Stimulated activated naive B cell treated with anti-CD40 and anti-IgM and Interleukin-4, amounts not matched to agents 10 μg/mL and 1 μg/mL and 100 μg/mL, for 72 hours (primary cell): Measurements from ENCODE around the gene RNF186.
"Not testable (repeated sequence)": the region's sequence is repeated elsewhere in the genome, so short reads cannot be mapped to it uniquely, and the experiment has no call there.

Experiments
- ATAC-seq, 2 donors: fragments of 150-1000 bp; cut with Tn5 transposase; replicated peaks; 2 replicates each; pipeline ENCODE4 v1.10.0; 2021; ENCODE audit warnings: moderate library complexity in 1 of 2
- DNase-seq: peaks from one replicate; pipeline ENCODE4 v3.0.0; 2021
- H3K27ac Mint-ChIP-seq: one replicate; pipeline ENCODE4 v1.8.0; 2022; ENCODE audit warnings: mild to moderate bottlenecking, mixed read lengths
- H3K27me3 Mint-ChIP-seq, 2 donors: one replicate each; pipeline ENCODE4 v1.8.0; 2022; ENCODE audit warnings: mixed read lengths in 2 of 2
- H3K36me3 Mint-ChIP-seq, 2 donors: one replicate each; pipeline ENCODE4 v1.8.0; 2022; ENCODE audit warnings: mixed read lengths in 2 of 2, mild to moderate bottlenecking in 1 of 2
- H3K4me1 Mint-ChIP-seq, 2 donors: one replicate each; pipeline ENCODE4 v1.8.0; 2022; ENCODE audit warnings: mixed read lengths in 2 of 2, mild to moderate bottlenecking in 1 of 2
- H3K4me3 Mint-ChIP-seq, 2 donors: one replicate each; pipeline ENCODE4 v1.8.0; 2022; ENCODE audit warnings: mild to moderate bottlenecking in 2 of 2, mixed read lengths in 2 of 2, moderate library complexity in 1 of 2
- H3K9me3 Mint-ChIP-seq, 2 donors: one replicate each; pipeline ENCODE4 v1.8.0; 2022; ENCODE audit warnings: mixed read lengths in 2 of 2, mild to moderate bottlenecking in 1 of 2

The RNF186 gene

GRCh38 chr1:19845555-19845954, 30.5 kb upstream of the RNF186 start:
- no peak overlapping the region for H3K4me3 Mint-ChIP-seq
- DNase-seq: no peak
- H3K36me3 Mint-ChIP-seq: no peaks in the 10 kb centered on the region
- no peaks in the 10 kb centered on the region for H3K9me3 Mint-ChIP-seq
- no peak for ATAC-seq
- peaks cover 30 to 39% of the 10 kb centered on the region in 2 donors for H3K27me3 Mint-ChIP-seq
- no peak overlapping the region for H3K27ac Mint-ChIP-seq
- peaks cover 0 to 1% of the 10 kb centered on the region in 2 donors for H3K4me1 Mint-ChIP-seq

- no peak for ATAC-seq
- Mint-ChIP-seq H3K4me1 (peaks cover under 1 to 7% of the 10 kb centered on the region in 2 donors), H3K4me3 (no peak overlapping the region), H3K27ac (no peak overlapping the region), H3K36me3 (no peaks in the 10 kb centered on the region), H3K9me3 (no peaks in the 10 kb centered on the region), H3K27me3 (peaks cover 31 to 41% of the 10 kb centered on the region in 2 donors)
- DNase-seq: no peak
Measured at GRCh38 chr1:19844731-19845495, 29.8 kb upstream of the RNF186 start.

- Mint-ChIP-seq H3K4me1 (peaks cover 5 to 9% of the 10 kb centered on the region in 2 donors), H3K4me3 (no peak overlapping the region), H3K27ac (no peak overlapping the region), H3K36me3 (no peaks in the 10 kb centered on the region), H3K9me3 (peaks cover 0 to 1% of the 10 kb centered on the region in 2 donors), H3K27me3 (peaks cover 25 to 38% of the 10 kb centered on the region in 2 donors)
- ATAC-seq: no peak
- no peak for DNase-seq
Measured at GRCh38 chr1:19840228-19840627, 25.1 kb upstream of the RNF186 start.

GRCh38 chr1:19837866-19838265, 22.8 kb upstream of the RNF186 start:
- ATAC-seq: no peak
- no peak for DNase-seq
- Mint-ChIP-seq H3K27me3 (peaks cover 22 to 33% of the 10 kb centered on the region in 2 donors), H3K4me3 (no peak overlapping the region), H3K4me1 (peaks cover 5 to 9% of the 10 kb centered on the region in 2 donors), H3K36me3 (no peaks in the 10 kb centered on the region), H3K27ac (no peak overlapping the region), H3K9me3 (peaks cover 0 to 1% of the 10 kb centered on the region in 2 donors)

- Mint-ChIP-seq H3K27me3 (peaks cover 35 to 38% of the 10 kb centered on the region in 2 donors), H3K9me3 (peaks cover 0 to 3% of the 10 kb centered on the region in 2 donors), H3K4me1 (peaks cover 5 to 8% of the 10 kb centered on the region in 2 donors), H3K4me3 (no peak overlapping the region), H3K27ac (no peak overlapping the region), H3K36me3 (peaks cover 0 to 2% of the 10 kb centered on the region in 2 donors)
- ATAC-seq (no peak), DNase-seq (no peak)
Measured at GRCh38 chr1:19835578-19835977, 20.5 kb upstream of the RNF186 start.

GRCh38 chr1:19831441-19831840, 16.4 kb upstream of the RNF186 start:
- H3K36me3 Mint-ChIP-seq: peaks cover 0 to 2% of the 10 kb centered on the region in 2 donors
- H3K27ac Mint-ChIP-seq: no peak overlapping the region
- no peak for DNase-seq
- peaks cover 36 to 40% of the 10 kb centered on the region in 2 donors for H3K27me3 Mint-ChIP-seq
- ATAC-seq: no peak
- no peak overlapping the region for H3K4me3 Mint-ChIP-seq
- H3K9me3 Mint-ChIP-seq: peaks cover 0 to 1% of the 10 kb centered on the region in 2 donors
- H3K4me1 Mint-ChIP-seq: no peaks in the 10 kb centered on the region

GRCh38 chr1:19828546-19828945, 13.5 kb upstream of the RNF186 start:
- H3K9me3 Mint-ChIP-seq: peaks cover 0 to 1% of the 10 kb centered on the region in 2 donors
- no peak overlapping the region for H3K4me3 Mint-ChIP-seq
- H3K27me3 Mint-ChIP-seq: peaks cover 52% of the 10 kb centered on the region in 2 donors
- H3K27ac Mint-ChIP-seq: no peak overlapping the region
- peaks cover 0 to 2% of the 10 kb centered on the region in 2 donors for H3K36me3 Mint-ChIP-seq
- DNase-seq: no peak
- H3K4me1 Mint-ChIP-seq: peaks cover 0 to 4% of the 10 kb centered on the region in 2 donors
- ATAC-seq: no peak

- no peak for DNase-seq
Measured at GRCh38 chr1:19825298-19825697, 10.2 kb upstream of the RNF186 start.

GRCh38 chr1:19824541-19824940, 9.5 kb upstream of the RNF186 start:
- Mint-ChIP-seq H3K4me3 (no peak overlapping the region), H3K27me3 (peaks cover 32 to 35% of the 10 kb centered on the region in 2 donors), H3K4me1 (peaks cover 0 to 4% of the 10 kb centered on the region in 2 donors)

More at GRCh38 chr1:19825298-19825697, 10.2 kb upstream of the RNF186 start:
- Mint-ChIP-seq H3K4me1 (peaks cover 0 to 4% of the 10 kb centered on the region in 2 donors), H3K9me3 (no peaks in the 10 kb centered on the region), H3K27me3 (peaks cover 38 to 40% of the 10 kb centered on the region in 2 donors), H3K4me3 (no peak overlapping the region), H3K27ac (no peak overlapping the region), H3K36me3 (no peaks in the 10 kb centered on the region)
- ATAC-seq: no peak

GRCh38 chr1:19824036-19824435, 9.0 kb upstream of the RNF186 start:
- DNase-seq (no peak), ATAC-seq (no peak)
- no peak overlapping the region for H3K4me3 Mint-ChIP-seq
- H3K36me3 Mint-ChIP-seq: no peaks in the 10 kb centered on the region
- no peaks in the 10 kb centered on the region for H3K9me3 Mint-ChIP-seq
- H3K27ac Mint-ChIP-seq: no peak overlapping the region
- H3K4me1 Mint-ChIP-seq: peaks cover 0 to 4% of the 10 kb centered on the region in 2 donors
- H3K27me3 Mint-ChIP-seq: peaks cover 27 to 35% of the 10 kb centered on the region in 2 donors

More at GRCh38 chr1:19824541-19824940, 9.5 kb upstream of the RNF186 start:
- H3K9me3 Mint-ChIP-seq: no peaks in the 10 kb centered on the region
- no peak overlapping the region for H3K27ac Mint-ChIP-seq
- no peak for DNase-seq
- no peak for ATAC-seq
- no peaks in the 10 kb centered on the region for H3K36me3 Mint-ChIP-seq

GRCh38 chr1:19819701-19820100, 4.6 kb upstream of the RNF186 start:
- no peak overlapping the region for H3K27ac Mint-ChIP-seq
- H3K4me3 Mint-ChIP-seq: no peak overlapping the region
- peaks cover 12 to 15% of the 10 kb centered on the region in 2 donors for H3K27me3 Mint-ChIP-seq
- H3K4me1 Mint-ChIP-seq: no peaks in the 10 kb centered on the region
- no peak for DNase-seq
- H3K9me3 Mint-ChIP-seq: no peaks in the 10 kb centered on the region
- ATAC-seq: no peak
- H3K36me3 Mint-ChIP-seq: no peaks in the 10 kb centered on the region

- Mint-ChIP-seq H3K36me3 (no peaks in the 10 kb centered on the region), H3K27ac (no peak overlapping the region), H3K27me3 (peaks cover 17 to 18% of the 10 kb centered on the region in 2 donors), H3K4me1 (no peaks in the 10 kb centered on the region), H3K9me3 (no peaks in the 10 kb centered on the region), H3K4me3 (no peak overlapping the region)
- ATAC-seq (no peak), DNase-seq (no peak)
Measured at GRCh38 chr1:19818324-19818723, 3.2 kb upstream of the RNF186 start.

GRCh38 chr1:19817160-19817559, 2.1 kb upstream of the RNF186 start:
- peaks cover 15 to 25% of the 10 kb centered on the region in 2 donors for H3K27me3 Mint-ChIP-seq
- DNase-seq: no peak
- no peak overlapping the region for H3K4me3 Mint-ChIP-seq
- no peak for ATAC-seq
- H3K36me3 Mint-ChIP-seq: no peaks in the 10 kb centered on the region
- H3K9me3 Mint-ChIP-seq: no peaks in the 10 kb centered on the region
- no peaks in the 10 kb centered on the region for H3K4me1 Mint-ChIP-seq
- no peak overlapping the region for H3K27ac Mint-ChIP-seq

GRCh38 chr1:19816737-19817086, 1.6 kb upstream of the RNF186 start:
- not testable (repeated sequence) for H3K4me1 Mint-ChIP-seq, DNase-seq

More at GRCh38 chr1:19816737-19817086, 1.6 kb upstream of the RNF186 start:
- not testable (repeated sequence) for H3K36me3 Mint-ChIP-seq, H3K27ac Mint-ChIP-seq, H3K9me3 Mint-ChIP-seq, ATAC-seq, H3K4me3 Mint-ChIP-seq
- peaks cover 10 to 20% of the 10 kb centered on the region in 2 donors for H3K27me3 Mint-ChIP-seq
